Stimulated activated CD4-positive, alpha-beta T cell treated with anti-CD3 and anti-CD28 coated beads, Interleukin-4, amount 100 ng/mL, for 24 hours (primary cell): ENCODE results near the gene DHH.
A peak's percentile ranks its signal among the peaks of the same experiment; 100 is the strongest.

Experiments used
- DNase-seq: peaks from one replicate; pipeline ENCODE4 v3.0.0-alpha.2; 2020

DHH gene

GRCh38 chr12:49048953-49049352 is 45.6 kb downstream of the DHH start:
- DNase-seq: no peak

- no peak for DNase-seq
Observed at GRCh38 chr12:49046129-49046895, 48.3 kb downstream of the DHH start.

GRCh38 chr12:49044660-49045059 is 49.9 kb downstream of the DHH start:
- DNase-seq: no peak

- peak; percentile 81 for DNase-seq
Observed at GRCh38 chr12:49043856-49044258, 50.7 kb downstream of the DHH start.

- no peak for DNase-seq
Observed at GRCh38 chr12:49043241-49043640, 51.4 kb downstream of the DHH start.

GRCh38 chr12:49041881-49042484 is 52.6 kb downstream of the DHH start:
- DNase-seq: no peak

GRCh38 chr12:49041036-49041880 is 53.3 kb downstream of the DHH start:
- DNase-seq: no peak

- DNase-seq: no peak
Observed at GRCh38 chr12:49040364-49040855, 54.2 kb downstream of the DHH start.

- no peak for DNase-seq
Observed at GRCh38 chr12:49039421-49040363, 54.9 kb downstream of the DHH start.

GRCh38 chr12:49038291-49038955 is 56.2 kb downstream of the DHH start:
- DNase-seq: no peak

- DNase-seq: no peak
Observed at GRCh38 chr12:49037947-49038237, 56.7 kb downstream of the DHH start.

GRCh38 chr12:49037111-49037946 is 57.3 kb downstream of the DHH start:
- no peak for DNase-seq
